SK-N-SH treated with all-trans-retinoic acid at 6 μM for 48 hours (cell line): Measurements from ENCODE around the gene STAT6.

Experiments
- ARNTL ChIP-seq: fragments of 450-650 bp; formaldehyde crosslinking; IDR thresholded peaks from 2 replicates; pipeline ENCODE4 v1.5.0; 2020; ENCODE audit warnings: low read depth, mild to moderate bottlenecking, moderate library complexity, borderline replicate concordance
- CSDC2 ChIP-seq: fragments of 250-450 bp; sonication (Bioruptor Pico); IDR thresholded peaks from 2 replicates; pipeline ENCODE4 v1.5.0; 2020; ENCODE audit warnings: mild to moderate bottlenecking, moderate library complexity
- ISL1 ChIP-seq: fragments of 250-450 bp; sonication (Bioruptor Pico); IDR thresholded peaks from 2 replicates; pipeline ENCODE4 v2.1.2; 2022; ENCODE audit warnings: mild to moderate bottlenecking, moderate library complexity
- SNAI2 ChIP-seq: fragments of 250-450 bp; sonication (Bioruptor Pico); IDR thresholded peaks from 2 replicates; pipeline ENCODE4 v1.5.0; 2020; ENCODE audit warnings: mild to moderate bottlenecking, moderate library complexity
- TOX ChIP-seq: fragments of 250-450 bp; sonication (Bioruptor Pico); IDR thresholded peaks from 2 replicates; pipeline ENCODE4 v1.8.0; 2021; ENCODE audit warnings: mild to moderate bottlenecking, moderate library complexity, borderline replicate concordance
- ZFP3 ChIP-seq: fragments of 250-450 bp; sonication (Bioruptor Pico); IDR thresholded peaks from 2 replicates; pipeline ENCODE4 v1.5.0; 2020; ENCODE audit warnings: mild to moderate bottlenecking, moderate library complexity
- ZFP30 ChIP-seq: fragments of 450-650 bp; formaldehyde crosslinking; IDR thresholded peaks from 2 replicates; pipeline ENCODE4 v1.5.0; 2022; ENCODE audit warnings: mild to moderate bottlenecking, moderate library complexity
- TF ChIP-seq, protein P1 (sequence below): fragments of 250-450 bp; sonication (Bioruptor Pico); IDR thresholded peaks from 2 replicates; pipeline ENCODE4 v1.8.0; 2020; ENCODE audit warnings: mild to moderate bottlenecking, moderate library complexity, borderline replicate concordance
- TF ChIP-seq, protein P2 (sequence below): fragments of 250-450 bp; sonication (Bioruptor Pico); IDR thresholded peaks from 2 replicates; pipeline ENCODE4 v1.5.1; 2020; ENCODE audit warnings: low read depth, mild to moderate bottlenecking, moderate library complexity
- TF ChIP-seq, protein P3 (sequence below): fragments of 250-450 bp; sonication (Bioruptor Pico); IDR thresholded peaks from 2 replicates; pipeline ENCODE4 v1.8.0; 2021; ENCODE audit warnings: low read depth, mild to moderate bottlenecking, moderate library complexity, borderline replicate concordance

DNA sequence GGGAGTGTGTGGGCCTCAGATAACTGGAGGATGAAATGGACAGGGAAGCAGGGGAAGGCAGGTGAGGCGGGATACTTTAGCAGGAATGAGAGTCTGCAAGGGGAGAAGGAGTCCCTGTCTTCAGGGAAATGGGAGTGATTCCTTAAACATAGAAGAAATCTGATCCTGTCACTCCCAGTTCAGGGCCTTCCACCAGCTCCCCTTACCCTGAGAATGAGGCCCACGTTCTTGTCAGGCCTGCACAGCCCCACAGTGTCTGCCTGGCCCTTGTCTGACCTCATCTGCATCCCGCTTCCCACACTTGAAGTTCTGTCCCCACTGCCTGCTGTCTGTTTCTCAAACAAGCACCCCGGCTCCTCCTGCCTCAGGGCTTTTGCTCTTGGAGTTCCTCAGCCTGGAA is 48.9 kb upstream of the STAT6 start:
- TF ChIP-seq, protein P1, sequence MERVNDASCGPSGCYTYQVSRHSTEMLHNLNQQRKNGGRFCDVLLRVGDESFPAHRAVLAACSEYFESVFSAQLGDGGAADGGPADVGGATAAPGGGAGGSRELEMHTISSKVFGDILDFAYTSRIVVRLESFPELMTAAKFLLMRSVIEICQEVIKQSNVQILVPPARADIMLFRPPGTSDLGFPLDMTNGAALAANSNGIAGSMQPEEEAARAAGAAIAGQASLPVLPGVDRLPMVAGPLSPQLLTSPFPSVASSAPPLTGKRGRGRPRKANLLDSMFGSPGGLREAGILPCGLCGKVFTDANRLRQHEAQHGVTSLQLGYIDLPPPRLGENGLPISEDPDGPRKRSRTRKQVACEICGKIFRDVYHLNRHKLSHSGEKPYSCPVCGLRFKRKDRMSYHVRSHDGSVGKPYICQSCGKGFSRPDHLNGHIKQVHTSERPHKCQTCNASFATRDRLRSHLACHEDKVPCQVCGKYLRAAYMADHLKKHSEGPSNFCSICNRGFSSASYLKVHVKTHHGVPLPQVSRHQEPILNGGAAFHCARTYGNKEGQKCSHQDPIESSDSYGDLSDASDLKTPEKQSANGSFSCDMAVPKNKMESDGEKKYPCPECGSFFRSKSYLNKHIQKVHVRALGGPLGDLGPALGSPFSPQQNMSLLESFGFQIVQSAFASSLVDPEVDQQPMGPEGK (CRISPR knock-in tag) = no peak
- TF ChIP-seq, protein P2, sequence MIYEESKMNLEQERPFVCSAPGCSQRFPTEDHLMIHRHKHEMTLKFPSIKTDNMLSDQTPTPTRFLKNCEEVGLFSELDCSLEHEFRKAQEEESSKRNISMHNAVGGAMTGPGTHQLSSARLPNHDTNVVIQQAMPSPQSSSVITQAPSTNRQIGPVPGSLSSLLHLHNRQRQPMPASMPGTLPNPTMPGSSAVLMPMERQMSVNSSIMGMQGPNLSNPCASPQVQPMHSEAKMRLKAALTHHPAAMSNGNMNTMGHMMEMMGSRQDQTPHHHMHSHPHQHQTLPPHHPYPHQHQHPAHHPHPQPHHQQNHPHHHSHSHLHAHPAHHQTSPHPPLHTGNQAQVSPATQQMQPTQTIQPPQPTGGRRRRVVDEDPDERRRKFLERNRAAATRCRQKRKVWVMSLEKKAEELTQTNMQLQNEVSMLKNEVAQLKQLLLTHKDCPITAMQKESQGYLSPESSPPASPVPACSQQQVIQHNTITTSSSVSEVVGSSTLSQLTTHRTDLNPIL (CRISPR knock-in tag) = no peak
- TF ChIP-seq TOX (CRISPR knock-in tag) = no peak
- TF ChIP-seq CSDC2 (CRISPR knock-in tag) = no peak
- TF ChIP-seq SNAI2 (CRISPR knock-in tag) = no peak
- no peak for TF ChIP-seq ZFP30 (CRISPR knock-in tag)
- no peak for TF ChIP-seq ZFP3 (CRISPR knock-in tag)
- no peak for TF ChIP-seq ISL1
- no peak for TF ChIP-seq ARNTL (CRISPR knock-in tag)
- TF ChIP-seq, protein P3, sequence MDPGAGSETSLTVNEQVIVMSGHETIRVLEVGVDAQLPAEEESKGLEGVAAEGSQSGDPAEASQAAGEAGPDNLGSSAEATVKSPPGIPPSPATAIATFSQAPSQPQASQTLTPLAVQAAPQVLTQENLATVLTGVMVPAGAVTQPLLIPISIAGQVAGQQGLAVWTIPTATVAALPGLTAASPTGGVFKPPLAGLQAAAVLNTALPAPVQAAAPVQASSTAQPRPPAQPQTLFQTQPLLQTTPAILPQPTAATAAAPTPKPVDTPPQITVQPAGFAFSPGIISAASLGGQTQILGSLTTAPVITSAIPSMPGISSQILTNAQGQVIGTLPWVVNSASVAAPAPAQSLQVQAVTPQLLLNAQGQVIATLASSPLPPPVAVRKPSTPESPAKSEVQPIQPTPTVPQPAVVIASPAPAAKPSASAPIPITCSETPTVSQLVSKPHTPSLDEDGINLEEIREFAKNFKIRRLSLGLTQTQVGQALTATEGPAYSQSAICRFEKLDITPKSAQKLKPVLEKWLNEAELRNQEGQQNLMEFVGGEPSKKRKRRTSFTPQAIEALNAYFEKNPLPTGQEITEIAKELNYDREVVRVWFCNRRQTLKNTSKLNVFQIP = no peak
